ENCODE data around the gene POLR2E. TPM values are rescaled to one million over a fixed set of nuclear protein-coding genes. Genes with fewer than 3 reads are reported as not detected.

POLR2E gene
- total RNA-seq, 1 experiment from 2014 or later: 261 TPM

DNA sequence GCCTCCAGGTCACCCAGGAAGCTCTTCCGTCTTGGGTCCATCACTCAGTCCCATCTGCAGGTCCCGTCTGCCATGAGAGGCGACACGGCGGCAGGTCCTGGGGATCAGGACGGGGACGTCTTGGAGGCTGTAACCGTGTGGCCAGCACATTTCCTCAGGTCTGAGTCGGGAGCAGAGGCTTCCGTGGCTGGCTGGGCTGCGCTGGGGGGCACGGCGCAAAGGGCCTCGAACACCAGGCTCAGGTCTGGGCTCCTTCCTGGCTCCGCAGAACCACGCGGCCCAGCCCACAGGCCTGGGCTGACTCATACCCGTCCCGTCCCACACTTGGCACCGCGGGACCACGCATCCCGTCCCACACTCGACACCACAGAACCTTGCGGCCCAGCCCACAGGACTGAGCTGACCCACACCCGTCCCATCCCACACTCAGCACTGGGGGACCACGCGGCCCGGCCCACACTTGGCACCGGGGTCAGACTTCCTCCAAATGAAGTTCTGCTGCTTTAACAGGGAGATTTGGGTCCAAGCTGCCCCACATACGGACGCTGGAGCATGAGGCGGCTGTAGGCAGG is 48.7 kb upstream of the POLR2E start:
- H3K27me3 ChIP-seq (ENCODE audit: insufficient read depth, low read length): no peaks in the 10 kb centered on the region
- no peak overlapping the region for H3K23ac ChIP-seq (ENCODE audit: insufficient read length, low read depth, low read length)
- H4K8ac ChIP-seq (replicated peaks; ENCODE audit: insufficient read length, low read depth, low read length): no peak overlapping the region
- Mint-ChIP-seq H3K27ac (no peak overlapping the region), H3K9me3 (peaks cover 0 to 4% of the 10 kb centered on the region in 2 experiments; a peak in 2 of 5 replicates), H3K36me3 (ENCODE audit: insufficient read depth in 1 of 3, low read depth in 3 of 3) (peaks cover 30 to 39% (median 39%) of the 10 kb centered on the region in 3 experiments), H3K4me3 (no peak overlapping the region), H3K4me1 (peaks cover 0 to 18% of the 10 kb centered on the region in 2 experiments; a peak in 2 of 4 replicates), H3K27me3 (ENCODE audit: low read depth) (no peaks in the 10 kb centered on the region)
- H4K5ac ChIP-seq (ENCODE audit: insufficient read length, low read depth, low read length): no peak overlapping the region
- no peak overlapping the region for H3T11ph ChIP-seq (ENCODE audit: low read length)
- DNase-seq: no peak
- no peaks in the 10 kb centered on the region for H3K4me1 ChIP-seq (ENCODE audit: insufficient read depth, low read length)
- H3K79me1 ChIP-seq (ENCODE audit: insufficient read depth, low read depth, low read length, poor library complexity, severe bottlenecking): no peaks in the 10 kb centered on the region
- H3K4ac ChIP-seq (ENCODE audit: low read depth, low read length): no peak overlapping the region
- H2BK120ac ChIP-seq (ENCODE audit: low read depth, low read length, poor library complexity, severe bottlenecking): no peak overlapping the region
- no peak overlapping the region for H4K91ac ChIP-seq (ENCODE audit: insufficient read length, low read depth, low read length)
- no peak overlapping the region for H2AK5ac ChIP-seq (ENCODE audit: insufficient read length, low read length)
- H4K20me1 ChIP-seq (ENCODE audit: control insufficient read depth, insufficient read depth, insufficient read length): no peaks in the 10 kb centered on the region
- no peak overlapping the region for H2BK15ac ChIP-seq (ENCODE audit: low read depth, low read length)
- H2BK20ac ChIP-seq (ENCODE audit: low read depth, low read length, poor library complexity, severe bottlenecking): no peak overlapping the region
- H3K18ac ChIP-seq (ENCODE audit: insufficient read length, low read depth, low read length): no peak overlapping the region
- H3K23me2 ChIP-seq (ENCODE audit: insufficient read length, low read depth, low read length, poor library complexity, severe bottlenecking): no peaks in the 10 kb centered on the region
- no peak overlapping the region for H3K9ac ChIP-seq (ENCODE audit: extremely low read depth, insufficient read length, low read length)
- no peaks in the 10 kb centered on the region for H3K9me3 ChIP-seq (ENCODE audit: control insufficient read depth, low read depth, low read length)
- no peak overlapping the region for H2BK12ac ChIP-seq (ENCODE audit: insufficient read length, low read depth, low read length)
- WGBS (ENCODE audit: extremely low coverage, insufficient read length, low lambda C conversion rate): no CpG with 5 or more reads among the region's 33 CpGs
- TF ChIP-seq, protein P1, sequence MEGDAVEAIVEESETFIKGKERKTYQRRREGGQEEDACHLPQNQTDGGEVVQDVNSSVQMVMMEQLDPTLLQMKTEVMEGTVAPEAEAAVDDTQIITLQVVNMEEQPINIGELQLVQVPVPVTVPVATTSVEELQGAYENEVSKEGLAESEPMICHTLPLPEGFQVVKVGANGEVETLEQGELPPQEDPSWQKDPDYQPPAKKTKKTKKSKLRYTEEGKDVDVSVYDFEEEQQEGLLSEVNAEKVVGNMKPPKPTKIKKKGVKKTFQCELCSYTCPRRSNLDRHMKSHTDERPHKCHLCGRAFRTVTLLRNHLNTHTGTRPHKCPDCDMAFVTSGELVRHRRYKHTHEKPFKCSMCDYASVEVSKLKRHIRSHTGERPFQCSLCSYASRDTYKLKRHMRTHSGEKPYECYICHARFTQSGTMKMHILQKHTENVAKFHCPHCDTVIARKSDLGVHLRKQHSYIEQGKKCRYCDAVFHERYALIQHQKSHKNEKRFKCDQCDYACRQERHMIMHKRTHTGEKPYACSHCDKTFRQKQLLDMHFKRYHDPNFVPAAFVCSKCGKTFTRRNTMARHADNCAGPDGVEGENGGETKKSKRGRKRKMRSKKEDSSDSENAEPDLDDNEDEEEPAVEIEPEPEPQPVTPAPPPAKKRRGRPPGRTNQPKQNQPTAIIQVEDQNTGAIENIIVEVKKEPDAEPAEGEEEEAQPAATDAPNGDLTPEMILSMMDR (conservative IDR thresholded peaks at IDR 0.05): no peak
- H3K79me2 ChIP-seq (ENCODE audit: insufficient read depth, low read length): no peaks in the 10 kb centered on the region
- no peak overlapping the region for H3K14ac ChIP-seq (ENCODE audit: insufficient read depth, low read length)
- H2AFZ ChIP-seq (ENCODE audit: low read length): no peak overlapping the region
- no peak overlapping the region for H3K4me2 ChIP-seq (ENCODE audit: insufficient read depth, insufficient read length, low read length)
- H2BK5ac ChIP-seq (ENCODE audit: insufficient read length, low read length): no peak overlapping the region
- H3K27ac ChIP-seq (ENCODE audit: insufficient read length, low read depth, low read length): no peak overlapping the region
- no peak overlapping the region for H3K56ac ChIP-seq (ENCODE audit: insufficient read length, low read depth, low read length)
